ENCODE results near the gene PNKD.
A peak's percentile ranks its signal among the peaks of the same experiment; 100 is the strongest.

Gene PNKD

DNA sequence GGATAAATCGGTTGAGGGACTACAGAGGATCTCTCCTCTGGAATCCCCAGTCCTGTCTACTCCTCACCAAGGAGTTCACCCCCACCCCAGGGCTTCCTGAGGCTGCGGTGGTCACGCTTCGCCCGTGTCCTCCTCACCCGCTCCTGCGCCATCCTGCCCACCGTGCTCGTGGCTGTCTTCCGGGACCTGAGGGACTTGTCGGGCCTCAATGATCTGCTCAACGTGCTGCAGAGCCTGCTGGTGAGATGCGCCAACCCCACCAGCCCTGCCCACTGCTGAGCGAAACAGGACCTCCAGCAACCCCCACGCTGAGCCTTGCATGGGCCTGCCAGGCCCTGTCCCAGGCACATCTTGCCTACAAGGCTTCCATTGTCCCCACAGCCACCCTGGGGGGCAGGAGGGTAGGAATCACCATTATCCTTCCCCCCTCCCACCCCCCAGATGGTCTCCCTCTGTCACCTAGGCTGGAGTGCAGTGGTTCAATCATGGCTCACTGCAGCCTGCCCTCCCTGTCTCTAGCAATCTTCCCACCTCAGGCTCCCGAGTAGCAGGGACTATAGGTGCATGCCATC, 122.7 kb downstream of the PNKD start:
- ChIA-PET POLR2A (ENCODE audit: low non-redundant PET) (no interaction called here), CTCF (interaction anchor here (0.6 to 1.6 kb wide), 3 partner anchors 71 to 291 kb away, joined by 4 to 6 read pairs (median 5); no protein-coding TSS in a partner anchor)
- DNase-seq (ENCODE audit: low spot score), result no peak
- TF ChIP-seq, protein P1, sequence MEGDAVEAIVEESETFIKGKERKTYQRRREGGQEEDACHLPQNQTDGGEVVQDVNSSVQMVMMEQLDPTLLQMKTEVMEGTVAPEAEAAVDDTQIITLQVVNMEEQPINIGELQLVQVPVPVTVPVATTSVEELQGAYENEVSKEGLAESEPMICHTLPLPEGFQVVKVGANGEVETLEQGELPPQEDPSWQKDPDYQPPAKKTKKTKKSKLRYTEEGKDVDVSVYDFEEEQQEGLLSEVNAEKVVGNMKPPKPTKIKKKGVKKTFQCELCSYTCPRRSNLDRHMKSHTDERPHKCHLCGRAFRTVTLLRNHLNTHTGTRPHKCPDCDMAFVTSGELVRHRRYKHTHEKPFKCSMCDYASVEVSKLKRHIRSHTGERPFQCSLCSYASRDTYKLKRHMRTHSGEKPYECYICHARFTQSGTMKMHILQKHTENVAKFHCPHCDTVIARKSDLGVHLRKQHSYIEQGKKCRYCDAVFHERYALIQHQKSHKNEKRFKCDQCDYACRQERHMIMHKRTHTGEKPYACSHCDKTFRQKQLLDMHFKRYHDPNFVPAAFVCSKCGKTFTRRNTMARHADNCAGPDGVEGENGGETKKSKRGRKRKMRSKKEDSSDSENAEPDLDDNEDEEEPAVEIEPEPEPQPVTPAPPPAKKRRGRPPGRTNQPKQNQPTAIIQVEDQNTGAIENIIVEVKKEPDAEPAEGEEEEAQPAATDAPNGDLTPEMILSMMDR (conservative IDR thresholded peaks at IDR 0.05; ENCODE audit: low read depth), result no peak
- peak overlapping the region; percentile 19 for H3K27ac ChIP-seq

DNA sequence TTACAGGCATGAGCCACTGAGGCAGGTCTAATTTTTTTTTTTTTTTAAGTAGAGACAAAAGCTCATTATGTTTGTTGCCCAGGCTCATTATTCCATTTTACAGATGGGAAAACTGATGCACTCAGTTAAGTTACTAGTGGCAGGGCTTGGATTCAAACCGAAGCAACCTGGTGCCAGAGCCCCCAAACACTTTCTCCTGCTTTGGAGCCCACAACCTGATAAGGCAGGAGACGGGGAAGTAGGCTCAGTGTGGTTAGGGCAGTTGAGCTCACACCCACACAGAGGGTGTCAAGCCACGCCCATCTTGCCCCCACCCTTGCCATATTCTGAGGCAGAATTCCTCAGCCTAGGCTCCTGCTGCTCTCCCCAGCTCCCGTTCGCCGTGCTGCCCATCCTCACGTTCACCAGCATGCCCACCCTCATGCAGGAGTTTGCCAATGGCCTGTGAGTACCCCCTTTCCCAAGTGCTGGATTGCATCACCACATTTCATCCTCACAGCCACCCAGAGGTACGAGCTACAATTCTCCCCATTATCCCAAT, 123.5 kb downstream of the PNKD start:
- TF ChIP-seq, protein P1 (conservative IDR thresholded peaks at IDR 0.05; ENCODE audit: low read depth), result no peak
- H3K27ac ChIP-seq, result peak overlapping the region; percentile 99
- POLR2A ChIA-PET (ENCODE audit: low non-redundant PET), result no interaction called here
- no peak for DNase-seq (ENCODE audit: low spot score)
- CTCF ChIA-PET, result interaction anchor here (0.6 to 1.4 kb wide), 2 partner anchors 11 to 72 kb away, joined by 4 read pairs; no protein-coding TSS in a partner anchor

GRCh38 chr2:218394298-218395089, 124.2 kb downstream of the PNKD start:
- ChIA-PET CTCF (interaction anchor here (1.4 kb wide), 1 partner anchor 10 kb away, joined by 4 read pairs; no protein-coding TSS in a partner anchor), POLR2A (ENCODE audit: low non-redundant PET) (no interaction called here)
- no peak for DNase-seq (ENCODE audit: low spot score)
- H3K27ac ChIP-seq, result peak overlapping the region; percentile 99
- TF ChIP-seq, protein P1 (conservative IDR thresholded peaks at IDR 0.05; ENCODE audit: low read depth), result no peak

DNA sequence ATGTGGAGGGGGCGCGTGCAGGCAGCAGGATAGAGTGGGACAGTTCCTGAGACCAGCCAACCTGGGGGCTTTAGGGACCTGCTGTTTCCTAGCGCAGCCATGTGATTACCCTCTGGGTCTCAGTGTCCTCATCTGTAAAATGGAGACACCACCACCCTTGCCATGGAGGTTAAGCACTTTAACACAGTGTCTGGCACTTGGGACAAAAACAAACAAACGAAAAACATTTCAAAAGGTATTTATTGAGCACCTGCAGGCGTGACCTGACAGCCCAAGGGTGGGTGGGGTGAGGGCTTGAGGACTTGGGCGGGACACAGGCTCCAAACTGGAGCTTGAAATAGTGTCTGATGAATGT, 124.7 kb downstream of the PNKD start:
- POLR2A ChIA-PET (ENCODE audit: low non-redundant PET), result no interaction called here
- H3K27ac ChIP-seq, result peak overlapping the region; percentile 99
- CTCF ChIA-PET, result no interaction called here
- TF ChIP-seq, protein P1 (conservative IDR thresholded peaks at IDR 0.05; ENCODE audit: low read depth), result no peak
- DNase-seq (ENCODE audit: low spot score), result no peak

DNA sequence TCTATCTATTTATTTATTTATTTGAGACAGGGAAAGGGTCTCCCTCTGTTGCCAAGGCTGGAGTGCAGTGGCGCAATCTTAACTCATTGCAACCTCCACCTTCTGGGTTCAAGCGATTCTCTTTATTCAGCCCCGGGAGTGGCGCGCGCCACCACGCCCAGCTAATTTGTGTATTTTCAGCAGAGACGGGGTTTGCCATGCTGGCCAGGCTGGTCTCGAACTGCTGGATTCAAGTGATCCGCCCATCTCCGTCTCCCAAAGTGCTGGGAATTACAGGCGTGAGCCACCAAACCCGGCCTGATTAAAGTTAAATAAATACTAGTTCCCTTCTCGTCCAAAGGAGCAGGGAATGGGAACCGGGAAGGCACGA, 125.1 kb downstream of the PNKD start:
- CTCF ChIA-PET, result interaction anchor here (1.0 kb wide), 1 partner anchor 12 kb away, joined by 5 read pairs; no protein-coding TSS in a partner anchor
- TF ChIP-seq, protein P1 (conservative IDR thresholded peaks at IDR 0.05; ENCODE audit: low read depth), result no peak
- no peak for DNase-seq (ENCODE audit: low spot score)
- POLR2A ChIA-PET (ENCODE audit: low non-redundant PET), result interaction anchor here (1.0 kb wide), 1 partner anchor 113 kb away, joined by 3 read pairs; no protein-coding TSS in a partner anchor
- peak overlapping the region; percentile 99 for H3K27ac ChIP-seq

DNA sequence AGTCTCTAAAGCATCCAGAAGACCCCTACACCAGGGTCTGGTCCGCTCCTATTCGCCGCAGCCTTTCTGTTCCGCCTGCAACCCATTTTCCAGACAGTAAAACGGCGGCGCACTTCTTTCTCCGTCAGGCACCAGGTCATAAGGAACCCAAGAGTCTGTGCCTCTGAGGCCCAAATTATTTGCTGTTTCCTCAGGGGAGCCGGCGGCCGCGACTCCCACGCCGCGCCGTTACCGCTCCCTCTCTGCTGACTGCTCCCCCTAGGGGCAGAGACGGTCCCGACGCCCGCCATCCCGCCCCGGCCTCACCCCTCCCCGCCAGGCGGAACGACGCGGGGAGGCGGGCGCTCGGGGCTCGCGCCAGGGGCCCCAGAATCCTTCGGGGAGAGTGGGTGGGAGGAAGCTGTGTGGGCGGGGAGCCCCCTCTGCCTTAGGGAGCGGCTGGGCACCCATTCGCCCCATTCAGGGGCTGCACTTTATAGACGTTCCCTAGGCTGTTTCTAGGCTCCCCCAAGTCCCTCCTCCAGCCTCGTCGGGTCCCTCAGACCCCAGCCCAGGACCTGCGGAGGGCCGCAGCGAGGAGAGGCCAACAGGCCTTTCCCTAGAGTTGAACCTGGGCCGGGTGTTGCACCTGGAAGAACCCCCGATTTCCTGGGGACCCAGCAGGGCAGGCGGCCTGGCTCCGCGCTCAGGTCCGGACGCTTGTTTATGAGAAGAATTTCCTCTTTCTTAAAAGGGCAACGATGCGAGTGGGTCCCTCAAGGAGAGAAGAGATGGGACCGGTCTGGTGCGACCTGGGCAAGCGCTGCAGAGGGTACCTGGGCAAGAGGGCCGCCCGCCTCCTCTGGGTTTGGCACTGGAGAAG, 125.7 kb downstream of the PNKD start:
- ChIA-PET POLR2A (ENCODE audit: low non-redundant PET) (interaction anchor here (0.7 to 1.0 kb wide), 2 partner anchors 16 to 113 kb away, joined by 3 to 4 read pairs; no protein-coding TSS in a partner anchor), CTCF (interaction anchor here (0.5 to 1.0 kb wide), 7 partner anchors 9 to 496 kb away, joined by 3 to 5 read pairs (median 3); no protein-coding TSS in a partner anchor)
- TF ChIP-seq, protein P1 (conservative IDR thresholded peaks at IDR 0.05; ENCODE audit: low read depth), result peak; percentile 91
- DNase-seq (ENCODE audit: low spot score), result peak; percentile 90
- peak overlapping the region; percentile 99 for H3K27ac ChIP-seq

Data from RWPE1 (cell line).